Ishikawa (cell line): ENCODE results near the gene NTRK3.

Experiments used
- CREB1 ChIP-seq: IDR thresholded peaks from 2 replicates; pipeline ENCODE4 v1.6.1; 2012; ENCODE audit warnings: low read depth
- EGR1 ChIP-seq: IDR thresholded peaks from 2 replicates; pipeline ENCODE4 v1.6.1; 2012
- EP300 ChIP-seq: IDR thresholded peaks from 2 replicates; pipeline ENCODE4 v1.6.1; 2012; ENCODE audit warnings: borderline replicate concordance
- FOXM1 ChIP-seq: IDR thresholded peaks from 2 replicates; pipeline ENCODE4 v1.6.1; 2012; ENCODE audit warnings: low read depth, borderline replicate concordance
- MAX ChIP-seq: IDR thresholded peaks from 2 replicates; pipeline ENCODE4 v1.6.1; 2012
- NFIC ChIP-seq: IDR thresholded peaks from 2 replicates; pipeline ENCODE4 v1.6.1; 2012
- RAD21 ChIP-seq: IDR thresholded peaks from 2 replicates; pipeline ENCODE4 v1.6.1; 2012; ENCODE audit warnings: low read depth
- REST ChIP-seq: IDR thresholded peaks from 2 replicates; pipeline ENCODE4 v1.6.1; 2012; ENCODE audit warnings: low read depth, mild to moderate bottlenecking
- TAF1 ChIP-seq: IDR thresholded peaks from 2 replicates; pipeline ENCODE4 v1.6.1; 2012; ENCODE audit warnings: low read depth, mild to moderate bottlenecking
- TCF12 ChIP-seq: IDR thresholded peaks from 2 replicates; pipeline ENCODE4 v1.6.1; 2012; ENCODE audit warnings: low read depth
- ZBTB7A ChIP-seq: IDR thresholded peaks from 2 replicates; pipeline ENCODE4 v1.6.1; 2012; ENCODE audit warnings: low read depth
- TF ChIP-seq, protein P1 (sequence below): IDR thresholded peaks from 2 replicates; pipeline ENCODE4 v1.6.1; 2012

- no peak for TF ChIP-seq RAD21
- no peak for TF ChIP-seq REST
- TF ChIP-seq TAF1: no peak
- TF ChIP-seq EP300: no peak
- TF ChIP-seq, protein P1, sequence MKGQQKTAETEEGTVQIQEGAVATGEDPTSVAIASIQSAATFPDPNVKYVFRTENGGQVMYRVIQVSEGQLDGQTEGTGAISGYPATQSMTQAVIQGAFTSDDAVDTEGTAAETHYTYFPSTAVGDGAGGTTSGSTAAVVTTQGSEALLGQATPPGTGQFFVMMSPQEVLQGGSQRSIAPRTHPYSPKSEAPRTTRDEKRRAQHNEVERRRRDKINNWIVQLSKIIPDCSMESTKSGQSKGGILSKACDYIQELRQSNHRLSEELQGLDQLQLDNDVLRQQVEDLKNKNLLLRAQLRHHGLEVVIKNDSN: no peak
- no peak for TF ChIP-seq TCF12
- no peak for TF ChIP-seq MAX
- TF ChIP-seq NFIC: no peak
- TF ChIP-seq CREB1: no peak
- TF ChIP-seq EGR1: no peak
- TF ChIP-seq ZBTB7A: no peak
- TF ChIP-seq FOXM1: no peak
Observed at GRCh38 chr15:88127432-88127790, 129.1 kb downstream of the NTRK3 start.
